GM23338 (cell line): ENCODE measurements around the gene ASCL2. TPM values are rescaled to one million over a fixed set of nuclear protein-coding genes. Genes with fewer than 3 reads are reported as not detected.

Experiments used
- ATAC-seq: fragments of 200-7000 bp; cut with Tn5 transposase; 3 replicates; pipeline ENCODE4 v1.9.1; 2020
- DNase-seq: peaks from one replicate; pipeline ENCODE4 v3.0.0-alpha.2; 2015; ENCODE audit warnings: low spot score
- H2AFZ ChIP-seq: fragments of 200-600 bp; sonication (generic); 2 replicates; pipeline ENCODE4 v1.8.0; 2016; ENCODE audit warnings: antibody characterized with exemption, mild to moderate bottlenecking, moderate library complexity
- H3F3A ChIP-seq: fragments of 200-600 bp; sonication (generic); replicated peaks from 2 replicates; pipeline ENCODE4 v1.8.0; 2017; ENCODE audit warnings: antibody characterized with exemption, mixed run types, low read depth
- H3K27ac ChIP-seq: fragments of 200-600 bp; sonication (generic); 2 replicates; pipeline ENCODE4 v1.6.1; 2016; ENCODE audit warnings: low read depth
- H3K27me3 ChIP-seq: fragments of 200-600 bp; sonication (generic); 2 replicates; pipeline ENCODE4 v1.8.0; 2016; ENCODE audit warnings: mild to moderate bottlenecking, mixed run types, moderate library complexity; ENCODE audit not compliant: insufficient read depth
- H3K36me3 ChIP-seq: fragments of 200-600 bp; sonication (generic); 2 replicates; pipeline ENCODE4 v1.8.0; 2016; ENCODE audit warnings: mild to moderate bottlenecking; ENCODE audit not compliant: insufficient read depth
- H3K4me1 ChIP-seq: fragments of 200-600 bp; sonication (generic); 2 replicates; pipeline ENCODE4 v1.8.0; 2016; ENCODE audit warnings: mild to moderate bottlenecking, moderate library complexity; ENCODE audit not compliant: insufficient read depth
- H3K4me2 ChIP-seq: fragments of 200-600 bp; sonication (generic); 2 replicates; pipeline ENCODE4 v1.7.1; 2017; ENCODE audit warnings: mixed run types
- H3K4me3 ChIP-seq: fragments of 200-600 bp; sonication (generic); 2 replicates; pipeline ENCODE4 v1.6.1; 2016; ENCODE audit warnings: mixed run types
- H3K79me2 ChIP-seq: fragments of 200-600 bp; sonication (generic); replicated peaks from 2 replicates; pipeline ENCODE4 v1.8.0; 2017; ENCODE audit warnings: mild to moderate bottlenecking; ENCODE audit not compliant: insufficient read depth
- H3K9me2 ChIP-seq: fragments of 200-600 bp; sonication (generic); 2 replicates; pipeline ENCODE4 v1.8.0; 2017; ENCODE audit not compliant: insufficient read depth
- H4K20me1 ChIP-seq: fragments of 200-600 bp; sonication (generic); replicated peaks from 2 replicates; pipeline ENCODE4 v1.8.0; 2017; ENCODE audit warnings: mild to moderate bottlenecking; ENCODE audit not compliant: insufficient read depth
- H3K27ac Mint-ChIP-seq: 2 replicates; pipeline ENCODE4 v1.8.0; 2020; ENCODE audit warnings: inconsistent platforms, mild to moderate bottlenecking, moderate library complexity, mixed read lengths
- H3K27me3 Mint-ChIP-seq: 3 replicates; pipeline ENCODE4 v1.8.0; 2022; ENCODE audit warnings: low read depth, mild to moderate bottlenecking, moderate library complexity, mixed read lengths, inconsistent platforms; ENCODE audit not compliant: insufficient read depth, poor library complexity
- H3K36me3 Mint-ChIP-seq: 3 replicates; pipeline ENCODE4 v1.8.0; 2021; ENCODE audit warnings: low read depth, mild to moderate bottlenecking, inconsistent platforms, moderate library complexity, mixed read lengths
- H3K4me1 Mint-ChIP-seq: 3 replicates; pipeline ENCODE4 v1.8.0; 2020; ENCODE audit warnings: mild to moderate bottlenecking, inconsistent platforms, mixed read lengths
- H3K4me3 Mint-ChIP-seq: 3 replicates; pipeline ENCODE4 v1.8.0; 2021; ENCODE audit warnings: moderate library complexity, mild to moderate bottlenecking, inconsistent platforms, mixed read lengths
- H3K9me3 Mint-ChIP-seq: 3 replicates; pipeline ENCODE4 v1.8.0; 2020; ENCODE audit warnings: moderate library complexity, mild to moderate bottlenecking, inconsistent platforms, mixed read lengths
- CTCF ChIP-seq, 2 experiments: fragments of 200-600 bp in 1 of 2; sonication (generic) in 1 of 2; conservative IDR thresholded peaks; 2 replicates each; pipeline versions ENCODE4 v1.5.1 to v1.6.1; 2016 to 2017; ENCODE audit warnings: antibody characterized with exemption in 2 of 2, low read depth in 2 of 2, mild to moderate bottlenecking in 2 of 2, moderate library complexity in 1 of 2
- EZH2 ChIP-seq: fragments of 200-600 bp; sonication (generic); IDR thresholded peaks from one replicate; pipeline ENCODE4 v1.8.0; 2017; ENCODE audit warnings: antibody characterized with exemption, mild to moderate bottlenecking, low read depth; ENCODE audit not compliant: unreplicated experiment
- EZH2phosphoT487 ChIP-seq: fragments of 200-600 bp; sonication (generic); IDR thresholded peaks from one replicate; pipeline ENCODE4 v1.8.1; 2018; ENCODE audit warnings: antibody characterized with exemption; ENCODE audit not compliant: unreplicated experiment
- JUNB ChIP-seq: IDR thresholded peaks from one replicate; pipeline ENCODE4 v1.6.1; 2016; ENCODE audit warnings: antibody characterized with exemption; ENCODE audit not compliant: unreplicated experiment
- NANOG ChIP-seq: IDR thresholded peaks from 2 replicates; pipeline ENCODE4 v1.6.1; 2016; ENCODE audit warnings: antibody characterized with exemption, borderline replicate concordance
- POLR2AphosphoS5 ChIP-seq: IDR thresholded peaks from 2 replicates; pipeline ENCODE4 v1.6.1; 2016; ENCODE audit warnings: antibody characterized with exemption, low read depth
- ZNF462 ChIP-seq: fragments of 250-450 bp; sonication (Bioruptor Pico); IDR thresholded peaks from 2 replicates; pipeline ENCODE4 v1.5.0; 2020; ENCODE audit warnings: mild to moderate bottlenecking, moderate library complexity
- polyA plus RNA-seq: library from polyadenylated mRNA; unstranded; fragments of >200 nt; fragmentation: Nextera tagmentation; extraction: Ambion mirVana; gene quantifications from 2 replicates; pipeline ENCODE4 v1.2.1, GENCODE V29; 2016
- total RNA-seq: library from RNA; depleted of rRNA; stranded (reverse); fragments of >200 nt; shearing (Covaris generic); gene quantifications from 2 replicates; pipeline ENCODE4 v1.2.3, GENCODE V29; 2014

Gene ASCL2
- total and polyA plus RNA-seq, 2 experiments from 2014 or later: 0.57 to 1.6 TPM

- H3K27me3 Mint-ChIP-seq: peaks cover 4% of the 10 kb centered on the region
- Histone ChIP-seq H3K4me3 (no peak overlapping the region), H3K27me3 (peaks cover 8% of the 10 kb centered on the region; the same call in 1 of the 2 replicates), H2AFZ (no peak overlapping the region), H3K9me2 (0 out of 2 replicates have a peak, but pooled peaks cover 6% of the 10 kb centered on the region), H3K4me2 (no peak overlapping the region), H3K4me1 (no peaks in the 10 kb centered on the region; the same call in 1 of the 2 replicates), H3K79me2 (no peaks in the 10 kb centered on the region), H3K36me3 (no peaks in the 10 kb centered on the region), H4K20me1 (no peaks in the 10 kb centered on the region), H3F3A (no peaks in the 10 kb centered on the region), H3K27ac (no peak overlapping the region)
- H3K4me3 Mint-ChIP-seq: no peak overlapping the region
- H3K27ac Mint-ChIP-seq: no peak overlapping the region
- TF ChIP-seq CTCF (conservative IDR thresholded peaks at IDR 0.05; ENCODE audit: low read depth in 2 of 2): no peak
- no peak for TF ChIP-seq ZNF462
- no peak for TF ChIP-seq JUNB
- TF ChIP-seq NANOG: no peak
- no peak for TF ChIP-seq EZH2phosphoT487
- TF ChIP-seq POLR2AphosphoS5: no peak
- TF ChIP-seq EZH2: no peak
- ATAC-seq (no peak), DNase-seq (no peak)
- H3K36me3 Mint-ChIP-seq: no peaks in the 10 kb centered on the region
- H3K9me3 Mint-ChIP-seq: peaks cover 12% of the 10 kb centered on the region; the same call in 2 of the 3 replicates
- peaks cover 11% of the 10 kb centered on the region; the same call in 2 of the 3 replicates for H3K4me1 Mint-ChIP-seq
These were observed 36.5 kb downstream of the ASCL2 start for GRCh38 chr11:2233693-2234455.
